ENCODE data around the gene PDE4D.

GRCh38 chr5:59055745-59056448 lies 837.6 kb downstream of the PDE4D start:
- TF ChIP-seq MXI1 (IDR thresholded peaks at IDR 0.05; ENCODE audit: low read depth, low read length) (no peak), YY1 (IDR thresholded peaks at IDR 0.05; ENCODE audit: low read depth, low read length) (no peak), CHD1 (IDR thresholded peaks at IDR 0.05; ENCODE audit: low read depth, low read length) (no peak), POLR2A (IDR thresholded peaks at IDR 0.05; ENCODE audit: low read depth, low read length) (no peak), TBL1XR1 (IDR thresholded peaks at IDR 0.05; ENCODE audit: low read depth, low read length) (no peak), USF1 (IDR thresholded peaks at IDR 0.05; ENCODE audit: borderline replicate concordance, extremely low read length, insufficient read depth, low read depth, low read length) (no peak), SIX5 (IDR thresholded peaks at IDR 0.05; ENCODE audit: low read depth, low read length, severe bottlenecking) (no peak), EZH2 (IDR thresholded peaks at IDR 0.05; ENCODE audit: borderline replicate concordance, control insufficient read depth, low read depth, low read length) (no peak)
- TF ChIP-seq, protein P1, sequence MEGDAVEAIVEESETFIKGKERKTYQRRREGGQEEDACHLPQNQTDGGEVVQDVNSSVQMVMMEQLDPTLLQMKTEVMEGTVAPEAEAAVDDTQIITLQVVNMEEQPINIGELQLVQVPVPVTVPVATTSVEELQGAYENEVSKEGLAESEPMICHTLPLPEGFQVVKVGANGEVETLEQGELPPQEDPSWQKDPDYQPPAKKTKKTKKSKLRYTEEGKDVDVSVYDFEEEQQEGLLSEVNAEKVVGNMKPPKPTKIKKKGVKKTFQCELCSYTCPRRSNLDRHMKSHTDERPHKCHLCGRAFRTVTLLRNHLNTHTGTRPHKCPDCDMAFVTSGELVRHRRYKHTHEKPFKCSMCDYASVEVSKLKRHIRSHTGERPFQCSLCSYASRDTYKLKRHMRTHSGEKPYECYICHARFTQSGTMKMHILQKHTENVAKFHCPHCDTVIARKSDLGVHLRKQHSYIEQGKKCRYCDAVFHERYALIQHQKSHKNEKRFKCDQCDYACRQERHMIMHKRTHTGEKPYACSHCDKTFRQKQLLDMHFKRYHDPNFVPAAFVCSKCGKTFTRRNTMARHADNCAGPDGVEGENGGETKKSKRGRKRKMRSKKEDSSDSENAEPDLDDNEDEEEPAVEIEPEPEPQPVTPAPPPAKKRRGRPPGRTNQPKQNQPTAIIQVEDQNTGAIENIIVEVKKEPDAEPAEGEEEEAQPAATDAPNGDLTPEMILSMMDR (IDR thresholded peaks at IDR 0.05 in 2 of 3, conservative IDR thresholded peaks at IDR 0.05 in 1 of 3; ENCODE audit: control insufficient read depth in 2 of 3, extremely low read depth in 1 of 3, insufficient read depth in 1 of 3, low read depth in 3 of 3, low read length in 3 of 3): no peak

Measured in GM12878 (cell line).